ENCODE data around the gene BLCAP.

DNA sequence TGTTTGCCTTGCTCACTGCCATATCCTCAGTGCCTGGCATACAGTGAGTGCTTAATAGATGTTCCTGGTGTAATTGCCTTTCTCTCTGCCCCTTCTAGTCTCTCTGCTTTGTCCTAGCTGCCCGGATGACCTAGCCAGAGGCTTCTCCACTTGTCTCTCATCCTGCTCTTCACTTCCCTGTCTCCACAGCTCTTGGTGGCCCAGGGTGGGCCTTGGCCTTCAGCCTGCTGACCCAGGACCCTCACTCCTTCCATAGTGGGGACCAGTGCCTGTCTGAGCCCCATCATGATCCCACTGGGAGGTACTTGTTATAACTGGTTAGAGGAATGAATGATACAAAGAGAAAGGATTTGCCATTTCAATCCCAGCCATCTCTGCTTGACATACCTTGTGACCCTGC is 49.2 kb upstream of the BLCAP start:
- TF ChIP-seq, protein P1, sequence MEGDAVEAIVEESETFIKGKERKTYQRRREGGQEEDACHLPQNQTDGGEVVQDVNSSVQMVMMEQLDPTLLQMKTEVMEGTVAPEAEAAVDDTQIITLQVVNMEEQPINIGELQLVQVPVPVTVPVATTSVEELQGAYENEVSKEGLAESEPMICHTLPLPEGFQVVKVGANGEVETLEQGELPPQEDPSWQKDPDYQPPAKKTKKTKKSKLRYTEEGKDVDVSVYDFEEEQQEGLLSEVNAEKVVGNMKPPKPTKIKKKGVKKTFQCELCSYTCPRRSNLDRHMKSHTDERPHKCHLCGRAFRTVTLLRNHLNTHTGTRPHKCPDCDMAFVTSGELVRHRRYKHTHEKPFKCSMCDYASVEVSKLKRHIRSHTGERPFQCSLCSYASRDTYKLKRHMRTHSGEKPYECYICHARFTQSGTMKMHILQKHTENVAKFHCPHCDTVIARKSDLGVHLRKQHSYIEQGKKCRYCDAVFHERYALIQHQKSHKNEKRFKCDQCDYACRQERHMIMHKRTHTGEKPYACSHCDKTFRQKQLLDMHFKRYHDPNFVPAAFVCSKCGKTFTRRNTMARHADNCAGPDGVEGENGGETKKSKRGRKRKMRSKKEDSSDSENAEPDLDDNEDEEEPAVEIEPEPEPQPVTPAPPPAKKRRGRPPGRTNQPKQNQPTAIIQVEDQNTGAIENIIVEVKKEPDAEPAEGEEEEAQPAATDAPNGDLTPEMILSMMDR (IDR thresholded peaks at IDR 0.05; ENCODE audit: extremely low read depth in 1 of 2, insufficient read depth in 1 of 2, low read depth in 1 of 2, low read length in 2 of 2) = no peak
- no peak for TF ChIP-seq EZH2 (IDR thresholded peaks at IDR 0.05; ENCODE audit: borderline replicate concordance, low read depth, low read length, severe bottlenecking)
- no peak for TF ChIP-seq POLR2AphosphoS5 (IDR thresholded peaks at IDR 0.05; ENCODE audit: insufficient read depth, low read depth, low read length)
- TF ChIP-seq POLR2A (IDR thresholded peaks at IDR 0.05; ENCODE audit: low read depth, low read length) = no peak
- no peak for TF ChIP-seq JUN (IDR thresholded peaks at IDR 0.05; ENCODE audit: borderline replicate concordance, insufficient read depth, insufficient read length, low read depth)
